ENCODE data around the gene UST. TPM values are rescaled to one million over a fixed set of nuclear protein-coding genes. Genes with fewer than 3 reads are reported as not detected.
"Not testable (repeated sequence)": the region's sequence is repeated elsewhere in the genome, so short reads cannot be mapped to it uniquely, and the experiment has no call there.

The UST gene
- total RNA-seq, 1 donor from 2014 or later, result 5.5 TPM

DNA sequence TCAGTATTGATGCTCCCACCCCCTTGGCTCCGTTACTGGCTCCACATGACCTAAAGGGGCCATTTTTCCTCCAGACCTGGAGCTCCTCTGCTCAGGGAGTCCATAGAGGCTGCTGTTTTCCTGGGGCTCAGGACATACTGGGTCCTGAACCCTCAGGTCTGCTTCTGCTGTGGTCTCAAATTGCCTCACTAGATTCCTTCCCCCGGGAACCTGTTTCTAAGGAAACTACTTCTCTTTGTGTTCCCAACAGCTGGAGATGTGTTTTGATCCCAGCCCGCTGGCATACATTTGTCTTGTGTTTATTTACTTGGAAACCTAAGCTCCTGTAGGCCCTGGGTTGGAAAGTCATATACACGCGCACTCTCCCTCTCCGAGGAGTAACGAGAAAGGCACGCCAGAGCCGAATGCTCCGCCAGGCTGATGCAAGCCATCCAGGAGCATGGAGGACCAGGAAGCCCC is 222.8 kb downstream of the UST start:
- H3K36me3 Mint-ChIP-seq (ENCODE audit: low read depth), result no peaks in the 10 kb centered on the region
- peak overlapping the region; percentile 10 for H3K4me3 Mint-ChIP-seq
- TF ChIP-seq, protein P1, sequence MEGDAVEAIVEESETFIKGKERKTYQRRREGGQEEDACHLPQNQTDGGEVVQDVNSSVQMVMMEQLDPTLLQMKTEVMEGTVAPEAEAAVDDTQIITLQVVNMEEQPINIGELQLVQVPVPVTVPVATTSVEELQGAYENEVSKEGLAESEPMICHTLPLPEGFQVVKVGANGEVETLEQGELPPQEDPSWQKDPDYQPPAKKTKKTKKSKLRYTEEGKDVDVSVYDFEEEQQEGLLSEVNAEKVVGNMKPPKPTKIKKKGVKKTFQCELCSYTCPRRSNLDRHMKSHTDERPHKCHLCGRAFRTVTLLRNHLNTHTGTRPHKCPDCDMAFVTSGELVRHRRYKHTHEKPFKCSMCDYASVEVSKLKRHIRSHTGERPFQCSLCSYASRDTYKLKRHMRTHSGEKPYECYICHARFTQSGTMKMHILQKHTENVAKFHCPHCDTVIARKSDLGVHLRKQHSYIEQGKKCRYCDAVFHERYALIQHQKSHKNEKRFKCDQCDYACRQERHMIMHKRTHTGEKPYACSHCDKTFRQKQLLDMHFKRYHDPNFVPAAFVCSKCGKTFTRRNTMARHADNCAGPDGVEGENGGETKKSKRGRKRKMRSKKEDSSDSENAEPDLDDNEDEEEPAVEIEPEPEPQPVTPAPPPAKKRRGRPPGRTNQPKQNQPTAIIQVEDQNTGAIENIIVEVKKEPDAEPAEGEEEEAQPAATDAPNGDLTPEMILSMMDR (conservative IDR thresholded peaks at IDR 0.05), result no peak
- H3K27me3 Mint-ChIP-seq (ENCODE audit: low read depth), result peaks cover 25% of the 10 kb centered on the region
- H3K4me1 Mint-ChIP-seq, result peaks cover 39% of the 10 kb centered on the region
- no peak for DNase-seq (ENCODE audit: low read depth, low spot score)
- H3K27ac Mint-ChIP-seq (ENCODE audit: unreplicated experiment), result peak overlapping the region; percentile 92
- no peaks in the 10 kb centered on the region for H3K9me3 Mint-ChIP-seq

DNA sequence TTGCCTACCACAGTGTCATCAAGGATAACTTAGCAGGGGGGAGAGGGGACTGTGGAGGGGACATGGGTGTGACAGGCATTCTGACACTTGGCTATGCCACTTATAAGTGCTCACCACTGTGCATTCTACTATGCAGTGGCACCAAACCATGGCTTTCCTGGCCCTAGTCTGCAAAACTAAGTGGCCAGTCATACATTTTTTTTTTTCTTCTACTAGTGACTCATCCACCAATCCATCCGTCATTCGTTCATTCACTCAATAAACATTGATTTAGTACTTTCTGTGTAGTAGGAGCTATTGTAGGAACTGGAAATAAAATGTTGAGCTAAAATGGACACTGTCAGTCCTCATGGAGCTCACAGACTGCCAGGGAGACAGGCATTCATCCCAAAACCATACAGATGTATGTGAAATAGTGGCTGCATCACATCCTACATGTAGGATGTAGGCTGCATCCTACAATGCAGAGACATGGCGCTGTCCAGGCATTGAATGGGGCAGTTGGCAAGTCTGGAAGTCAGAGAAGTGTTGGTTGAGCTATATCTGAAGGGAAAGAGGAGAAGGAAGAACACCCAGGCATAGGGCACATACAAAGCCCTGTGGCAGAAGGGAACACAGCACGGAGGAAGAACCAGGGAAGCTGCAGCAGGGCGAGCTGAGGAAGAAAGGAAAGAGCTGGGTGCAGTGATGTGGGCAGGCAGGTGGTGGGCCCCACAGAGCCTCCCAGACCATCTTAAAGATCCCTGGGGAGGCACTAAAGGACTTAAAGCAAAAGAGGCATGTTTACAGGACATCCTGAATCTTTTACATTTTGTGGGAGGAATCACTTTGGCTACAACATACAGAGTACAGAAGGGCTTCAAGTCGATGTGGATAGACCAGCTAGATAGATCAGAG is 224.4 kb downstream of the UST start:
- Mint-ChIP-seq H3K27ac (ENCODE audit: unreplicated experiment) (no peak overlapping the region), H3K4me3 (no peak overlapping the region), H3K4me1 (peaks cover 35% of the 10 kb centered on the region), H3K27me3 (ENCODE audit: low read depth) (peaks cover 25% of the 10 kb centered on the region), H3K36me3 (ENCODE audit: low read depth) (no peaks in the 10 kb centered on the region), H3K9me3 (no peaks in the 10 kb centered on the region)
- no peak for DNase-seq (ENCODE audit: low read depth, low spot score)
- TF ChIP-seq, protein P1 (conservative IDR thresholded peaks at IDR 0.05), result no peak

DNA sequence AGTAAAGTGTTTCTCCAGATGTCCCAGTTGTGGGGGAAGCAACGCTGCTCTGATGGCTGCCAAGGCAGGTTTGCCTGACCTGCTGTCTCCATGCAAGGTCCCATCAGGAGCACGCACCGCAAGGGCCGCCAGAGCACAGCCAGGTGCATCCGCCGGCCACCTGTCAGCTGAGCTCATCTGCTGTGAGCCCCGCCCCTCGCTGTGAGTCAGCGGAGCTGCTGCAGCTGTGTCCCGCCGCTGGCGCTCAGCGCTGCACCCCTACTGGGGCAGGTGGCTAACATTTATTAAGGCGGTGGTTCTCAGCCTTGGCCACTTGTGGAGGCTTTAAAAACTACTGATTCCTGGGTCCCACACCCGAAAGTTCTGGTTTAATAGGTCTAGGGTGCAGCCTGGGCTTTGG is 225.7 kb downstream of the UST start:
- peaks cover 25% of the 10 kb centered on the region for H3K27me3 Mint-ChIP-seq (ENCODE audit: low read depth)
- peaks cover 29% of the 10 kb centered on the region for H3K4me1 Mint-ChIP-seq
- no peaks in the 10 kb centered on the region for H3K9me3 Mint-ChIP-seq
- no peak for DNase-seq (ENCODE audit: low read depth, low spot score)
- H3K27ac Mint-ChIP-seq (ENCODE audit: unreplicated experiment), result no peak overlapping the region
- TF ChIP-seq, protein P1 (conservative IDR thresholded peaks at IDR 0.05), result peak; percentile 5
- H3K36me3 Mint-ChIP-seq (ENCODE audit: low read depth), result no peaks in the 10 kb centered on the region
- no peak overlapping the region for H3K4me3 Mint-ChIP-seq

DNA sequence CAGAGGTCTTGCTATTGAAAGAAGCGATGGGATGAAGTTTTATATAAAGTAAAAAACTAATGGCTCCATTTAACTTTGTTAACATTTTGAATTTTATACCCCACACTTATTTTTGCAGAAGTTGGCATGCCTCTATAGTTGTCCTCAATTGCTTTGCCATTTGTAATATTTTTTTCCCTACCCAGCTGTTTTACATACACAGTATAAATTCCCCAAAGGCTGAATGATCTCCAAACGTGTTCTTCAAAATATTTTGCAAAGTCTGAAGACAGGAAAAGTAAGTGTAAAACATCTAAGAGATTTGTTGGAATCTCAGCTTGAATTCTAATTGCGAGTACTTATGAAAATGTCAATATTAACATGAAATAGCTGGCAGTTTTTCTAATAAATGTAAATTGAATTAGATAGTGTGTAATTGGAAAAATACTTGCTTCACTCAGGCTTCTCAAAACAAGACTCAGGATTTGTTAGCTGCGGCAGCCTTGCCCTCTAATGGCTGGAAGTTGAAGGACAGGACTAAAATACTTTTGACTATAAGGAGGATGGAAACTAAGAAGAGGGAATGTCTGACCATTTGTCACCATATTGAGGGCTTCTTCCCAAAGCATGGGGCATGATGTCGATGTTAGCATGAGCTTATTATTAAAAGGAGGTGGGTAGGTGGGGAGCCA is 226.8 kb downstream of the UST start:
- H3K4me1 Mint-ChIP-seq, result peaks cover 17% of the 10 kb centered on the region
- H3K27ac Mint-ChIP-seq (ENCODE audit: unreplicated experiment), result no peak overlapping the region
- no peaks in the 10 kb centered on the region for H3K9me3 Mint-ChIP-seq
- no peak overlapping the region for H3K4me3 Mint-ChIP-seq
- DNase-seq (ENCODE audit: low read depth, low spot score), result no peak
- TF ChIP-seq, protein P1 (conservative IDR thresholded peaks at IDR 0.05), result peak; percentile 64
- no peaks in the 10 kb centered on the region for H3K36me3 Mint-ChIP-seq (ENCODE audit: low read depth)
- H3K27me3 Mint-ChIP-seq (ENCODE audit: low read depth), result peaks cover 25% of the 10 kb centered on the region

DNA sequence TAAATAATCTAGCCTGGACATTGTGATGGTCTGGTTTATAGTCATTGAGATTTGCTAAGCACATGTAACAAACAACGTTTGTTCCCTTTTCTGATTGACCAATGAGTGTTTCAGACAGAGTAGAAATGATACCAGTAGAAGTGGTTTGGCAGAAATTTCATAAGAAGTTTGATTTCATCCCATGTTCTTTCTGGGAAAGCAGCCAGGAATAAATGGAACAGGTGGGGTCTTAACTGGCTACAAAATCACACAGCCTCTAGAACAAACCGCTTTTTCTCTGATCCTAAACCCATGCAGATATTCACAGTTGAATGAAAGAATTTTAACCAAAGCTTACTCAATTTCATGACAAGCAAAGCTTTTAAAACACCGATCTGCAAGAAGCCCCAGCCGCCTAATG is 227.5 kb downstream of the UST start:
- H3K4me1 Mint-ChIP-seq, result peaks cover 12% of the 10 kb centered on the region
- TF ChIP-seq, protein P1 (conservative IDR thresholded peaks at IDR 0.05), result no peak

DNA sequence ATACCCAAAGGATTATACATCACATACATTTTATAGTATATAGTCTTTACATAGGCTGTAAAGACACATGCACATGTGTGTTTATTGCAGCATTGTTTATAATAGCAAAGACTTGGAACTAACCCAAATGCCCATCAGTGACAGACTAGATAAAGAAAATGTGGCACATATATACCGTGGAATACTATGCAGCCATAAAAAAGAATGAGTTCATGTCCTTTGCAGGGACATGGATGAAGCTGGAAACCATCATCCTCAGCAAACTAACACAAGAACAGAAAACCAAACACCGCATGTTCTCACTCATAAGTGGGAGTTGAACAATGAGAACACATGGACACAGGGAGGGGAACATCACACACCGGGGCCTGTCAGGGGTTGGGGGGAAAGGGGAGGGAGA is 231.5 kb downstream of the UST start:
- not testable (repeated sequence) for H3K27ac Mint-ChIP-seq (ENCODE audit: unreplicated experiment); H3K9me3 Mint-ChIP-seq; DNase-seq (ENCODE audit: low read depth, low spot score); H3K36me3 Mint-ChIP-seq (ENCODE audit: low read depth); H3K4me1 Mint-ChIP-seq; H3K27me3 Mint-ChIP-seq (ENCODE audit: low read depth); H3K4me3 Mint-ChIP-seq

More for the DNA sequence above, 227.5 kb downstream of the UST start:
- Mint-ChIP-seq H3K27ac (ENCODE audit: unreplicated experiment) (no peak overlapping the region), H3K27me3 (ENCODE audit: low read depth) (peaks cover 25% of the 10 kb centered on the region), H3K36me3 (ENCODE audit: low read depth) (no peaks in the 10 kb centered on the region), H3K9me3 (no peaks in the 10 kb centered on the region), H3K4me3 (no peak overlapping the region)
- no peak for DNase-seq (ENCODE audit: low read depth, low spot score)
